Measurements from ENCODE around the gene UST.
"Not testable (repeated sequence)": the region's sequence is repeated elsewhere in the genome, so short reads cannot be mapped to it uniquely, and the experiment has no call there.

The UST gene

DNA sequence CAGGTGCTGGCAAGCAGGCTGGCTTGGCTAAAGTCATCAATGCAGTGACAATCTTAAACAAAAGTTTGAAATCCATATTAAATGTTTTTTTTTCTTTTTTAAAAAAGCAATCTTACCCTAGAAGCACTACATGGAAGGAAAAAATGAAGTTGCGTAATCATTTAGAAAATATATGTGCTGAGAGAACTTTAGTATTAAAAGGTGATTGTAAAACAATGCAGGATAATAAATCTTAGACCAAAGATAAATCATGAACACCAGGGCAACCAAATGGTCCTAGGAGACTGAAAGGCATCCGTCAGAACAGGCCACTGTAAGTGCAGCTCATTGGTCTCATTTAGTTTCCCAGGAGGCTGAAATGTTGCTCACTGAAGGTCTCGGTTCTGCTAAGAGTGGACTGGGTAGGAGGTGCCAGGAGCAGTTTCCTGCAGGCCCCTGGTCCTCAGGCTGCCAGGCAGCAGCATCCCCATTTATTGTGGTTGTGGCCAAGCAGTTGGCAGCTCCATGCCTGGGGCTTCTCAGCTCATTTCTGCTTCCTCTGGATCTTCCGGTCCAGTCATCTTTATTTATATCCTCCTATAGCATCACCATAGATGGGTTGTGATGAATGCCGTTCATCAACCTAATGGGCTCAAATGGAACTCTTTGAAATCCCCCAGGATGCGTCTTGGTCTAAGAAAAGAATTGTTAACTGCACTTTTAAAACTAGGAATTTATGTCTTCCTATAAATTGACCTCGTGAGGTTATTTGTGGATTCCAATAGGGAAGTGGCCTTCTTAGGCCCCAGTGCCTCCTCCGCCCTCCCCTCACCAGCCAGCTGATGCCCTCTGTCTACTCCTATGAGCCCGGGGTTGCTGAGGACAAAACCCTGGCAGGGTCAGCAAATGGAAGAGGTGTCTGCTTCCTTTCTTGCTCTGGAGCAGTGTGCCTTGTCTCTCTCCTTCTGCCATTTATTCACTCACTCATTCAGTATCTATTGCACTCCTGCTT, 269.0 kb downstream of the UST start:
- DNase-seq: peak; percentile 31

DNA sequence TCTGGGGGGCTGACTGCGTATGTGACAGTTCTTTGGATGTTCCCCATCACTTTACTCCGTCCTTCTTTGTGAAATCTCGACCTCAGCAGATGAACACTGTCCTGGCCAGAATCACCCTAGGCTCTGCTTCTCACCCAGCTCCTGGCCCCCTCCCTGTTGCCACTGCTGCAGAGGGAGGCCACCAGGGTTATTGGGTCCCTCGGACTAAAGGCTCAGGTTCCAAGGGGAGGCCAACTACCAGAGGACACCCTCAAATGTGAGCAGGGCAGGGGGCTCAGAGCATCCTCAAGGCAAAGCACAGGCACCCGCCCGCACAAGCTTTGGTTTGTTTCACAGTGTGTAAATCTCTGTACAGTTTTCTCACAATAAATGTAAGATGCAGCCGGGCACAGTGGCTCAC, 269.9 kb downstream of the UST start:
- DNase-seq: no peak

DNA sequence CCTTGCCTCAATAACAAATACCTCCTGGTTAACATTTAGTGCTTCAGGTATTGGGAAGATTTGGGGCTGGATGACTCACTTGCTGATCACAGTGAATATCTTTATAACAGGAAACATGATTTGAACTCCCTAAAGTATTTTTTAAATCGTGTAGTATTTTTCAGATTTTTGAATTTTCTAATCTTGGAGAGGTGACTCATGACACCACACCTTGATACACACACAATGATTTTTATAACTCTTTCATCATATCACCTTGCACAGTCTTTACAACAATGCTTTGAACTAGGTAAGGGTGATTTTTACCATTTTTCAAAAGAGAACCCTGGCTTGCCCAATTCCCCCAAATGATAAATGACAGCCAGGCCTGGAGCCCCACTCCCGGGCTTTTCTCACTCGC, 273.5 kb downstream of the UST start:
- DNase-seq: no peak

DNA sequence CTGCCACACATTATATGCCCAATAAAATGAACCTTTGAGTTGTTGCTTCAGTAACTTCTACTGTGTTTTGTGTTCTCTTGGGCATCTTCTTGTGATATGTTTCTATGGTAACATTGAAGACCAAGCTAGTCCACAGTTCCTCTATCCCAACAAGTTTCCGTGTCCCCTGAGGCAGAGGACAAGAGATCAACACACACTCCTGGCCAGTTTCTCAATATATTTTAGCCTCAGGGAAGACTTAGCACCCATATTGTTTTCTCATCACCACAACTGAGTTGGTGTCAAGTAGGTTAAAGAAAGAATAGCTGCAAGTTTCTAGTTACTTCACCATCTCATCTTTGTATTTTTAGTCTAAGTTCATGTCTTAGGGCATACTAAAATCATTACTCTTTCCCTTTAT, 277.5 kb downstream of the UST start:
- no peak for DNase-seq

DNA sequence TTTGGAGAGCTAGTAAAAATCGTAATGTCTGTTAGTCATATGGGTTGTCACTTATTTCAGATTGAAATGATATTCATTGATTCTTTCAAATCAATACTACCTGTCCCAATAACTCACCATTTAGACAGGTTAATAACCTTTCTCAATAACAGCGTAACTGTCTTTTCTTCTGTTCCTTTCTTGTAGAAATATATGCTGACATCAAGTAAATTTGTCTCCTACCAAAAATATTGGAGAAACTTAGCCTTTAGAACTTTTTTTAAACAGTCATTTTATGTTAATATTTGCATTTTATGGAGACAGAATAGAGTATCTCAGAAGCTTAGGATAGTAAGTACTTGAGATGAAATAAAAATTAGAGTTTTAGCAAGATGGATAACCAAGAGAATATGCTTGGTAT, 278.2 kb downstream of the UST start:
- DNase-seq: no peak

DNA sequence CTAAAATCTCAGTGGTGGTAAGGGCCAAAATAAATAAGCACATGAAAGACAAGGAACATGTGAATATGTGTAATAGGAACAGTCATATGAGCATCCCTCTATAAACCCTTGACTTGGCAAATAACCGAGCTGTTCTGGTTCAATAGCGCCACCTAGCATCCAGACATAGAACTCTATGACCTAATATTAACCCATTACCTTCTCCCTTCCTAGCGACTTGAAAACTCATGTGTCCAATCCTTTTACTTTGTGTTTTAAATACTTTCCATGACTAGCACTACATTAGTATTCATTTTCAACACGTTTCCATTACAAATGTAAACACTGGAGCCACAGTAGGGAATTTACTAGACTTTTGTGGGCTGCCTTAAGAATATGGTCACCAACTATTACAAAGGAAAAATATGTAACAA, 279.7 kb downstream of the UST start:
- DNase-seq: peak; percentile 94

DNA sequence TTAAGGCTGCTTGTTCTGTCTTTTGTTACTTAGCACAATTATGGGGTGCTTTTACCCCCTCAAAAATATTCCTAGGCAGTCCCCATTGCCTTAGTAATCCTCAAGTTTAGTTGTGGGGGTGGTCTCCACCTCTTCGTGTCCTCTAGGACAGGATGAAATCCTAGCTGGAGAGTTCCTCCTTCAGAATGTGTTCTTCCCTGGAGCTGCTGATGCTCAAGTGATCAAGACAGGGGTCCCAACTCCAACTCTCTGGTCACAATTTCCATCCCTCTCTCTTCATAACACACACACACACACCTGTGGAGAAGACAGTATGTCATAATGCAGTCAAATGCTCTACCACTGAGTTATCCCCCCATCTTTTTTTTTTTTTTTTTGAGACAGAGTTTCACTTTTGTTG, 280.7 kb downstream of the UST start:
- DNase-seq: no peak

DNA sequence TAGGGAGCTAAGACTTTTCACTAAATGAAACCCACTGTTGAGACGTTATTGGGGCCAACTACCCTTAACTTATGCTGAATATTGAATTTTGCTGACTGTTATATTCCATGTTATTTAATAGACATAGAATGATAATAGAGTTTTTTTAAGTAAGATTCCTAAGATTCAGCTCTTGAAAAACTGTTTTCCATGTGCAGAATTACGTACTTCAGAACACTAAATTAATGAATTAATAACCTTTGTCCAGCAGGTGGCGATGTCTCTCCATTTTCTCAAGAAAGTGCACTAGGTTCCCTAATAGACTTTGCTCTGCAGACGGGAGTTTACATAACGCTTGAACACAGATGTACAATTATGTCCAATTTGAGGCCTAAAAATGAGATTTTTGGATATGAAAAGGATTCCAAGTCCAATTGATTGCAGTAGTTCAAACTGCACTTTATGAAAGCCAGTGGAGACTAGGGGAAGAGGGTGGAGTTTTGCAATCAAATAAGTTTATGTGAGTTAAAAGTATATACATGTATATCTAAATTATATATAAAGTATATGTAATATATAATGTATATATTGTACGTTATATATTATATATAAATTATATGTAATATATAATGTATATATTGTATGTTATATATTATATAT, 282.1 kb downstream of the UST start:
- peak; percentile 87 for DNase-seq

DNA sequence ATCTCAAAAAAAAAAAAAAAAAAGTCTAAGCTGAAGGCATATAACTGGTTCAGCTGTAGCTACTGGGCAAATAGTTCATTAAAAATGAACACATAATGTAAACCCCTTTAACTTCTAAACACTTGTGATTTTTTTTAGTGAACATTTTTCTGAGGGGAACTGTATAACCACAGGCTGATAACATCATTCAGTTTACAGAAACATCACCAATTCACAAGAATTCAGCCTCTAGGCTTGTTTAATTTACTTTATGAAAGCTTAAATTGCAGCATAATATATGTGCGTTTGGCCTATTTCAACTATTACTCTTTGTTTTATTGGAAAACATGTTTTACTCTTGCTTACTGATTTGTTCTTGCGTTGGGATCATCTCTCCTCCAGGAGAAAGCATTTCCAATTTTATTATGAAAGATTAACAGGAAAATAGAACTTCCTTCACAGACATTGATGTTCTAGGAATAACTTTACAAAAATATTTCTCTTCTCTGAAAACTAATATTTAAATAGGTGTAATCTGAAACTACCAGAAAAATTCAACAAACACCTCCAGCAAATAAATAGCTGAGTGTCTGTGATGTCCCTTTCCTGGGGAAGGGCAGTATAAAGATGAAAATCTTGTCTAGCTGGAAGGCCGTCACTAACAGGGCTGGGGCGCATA, 284.5 kb downstream of the UST start:
- peak; percentile 49 for DNase-seq

DNA sequence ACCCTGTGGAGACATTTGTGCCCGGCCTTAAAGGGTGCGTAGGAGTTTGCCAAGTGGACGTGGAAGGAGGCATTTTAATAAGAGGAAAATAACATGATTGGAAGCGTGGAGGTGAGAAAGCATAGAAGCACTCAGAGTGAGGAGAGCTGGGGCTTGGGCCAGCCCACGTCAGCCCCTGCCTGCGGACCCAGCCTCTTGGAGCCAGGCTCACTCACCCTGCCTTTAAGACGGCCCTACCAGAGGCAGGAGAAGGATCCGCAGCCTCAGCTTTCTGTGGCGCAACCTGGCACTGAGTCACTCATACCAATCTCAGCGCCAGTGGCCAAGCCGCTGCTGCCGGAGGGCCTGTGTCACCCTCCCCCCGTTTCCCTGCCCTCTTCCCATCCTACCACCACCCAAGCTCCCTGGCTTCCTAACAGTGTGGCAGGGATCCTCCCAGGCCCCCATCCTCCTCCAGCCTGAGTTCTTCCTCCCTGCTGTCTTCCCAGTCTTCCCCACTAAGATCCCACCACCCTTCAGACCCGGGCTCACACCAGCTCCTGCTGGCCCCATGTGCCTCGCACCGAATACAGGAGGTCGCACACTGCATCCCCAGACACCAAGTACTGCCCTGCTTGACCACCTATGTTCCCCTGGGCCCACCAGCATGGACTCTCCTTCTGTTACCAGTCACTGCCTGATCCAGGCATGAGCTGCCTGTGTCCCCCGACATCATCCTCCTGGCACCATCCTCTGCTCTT, 285.2 kb downstream of the UST start:
- peak; percentile 98 for DNase-seq

DNA sequence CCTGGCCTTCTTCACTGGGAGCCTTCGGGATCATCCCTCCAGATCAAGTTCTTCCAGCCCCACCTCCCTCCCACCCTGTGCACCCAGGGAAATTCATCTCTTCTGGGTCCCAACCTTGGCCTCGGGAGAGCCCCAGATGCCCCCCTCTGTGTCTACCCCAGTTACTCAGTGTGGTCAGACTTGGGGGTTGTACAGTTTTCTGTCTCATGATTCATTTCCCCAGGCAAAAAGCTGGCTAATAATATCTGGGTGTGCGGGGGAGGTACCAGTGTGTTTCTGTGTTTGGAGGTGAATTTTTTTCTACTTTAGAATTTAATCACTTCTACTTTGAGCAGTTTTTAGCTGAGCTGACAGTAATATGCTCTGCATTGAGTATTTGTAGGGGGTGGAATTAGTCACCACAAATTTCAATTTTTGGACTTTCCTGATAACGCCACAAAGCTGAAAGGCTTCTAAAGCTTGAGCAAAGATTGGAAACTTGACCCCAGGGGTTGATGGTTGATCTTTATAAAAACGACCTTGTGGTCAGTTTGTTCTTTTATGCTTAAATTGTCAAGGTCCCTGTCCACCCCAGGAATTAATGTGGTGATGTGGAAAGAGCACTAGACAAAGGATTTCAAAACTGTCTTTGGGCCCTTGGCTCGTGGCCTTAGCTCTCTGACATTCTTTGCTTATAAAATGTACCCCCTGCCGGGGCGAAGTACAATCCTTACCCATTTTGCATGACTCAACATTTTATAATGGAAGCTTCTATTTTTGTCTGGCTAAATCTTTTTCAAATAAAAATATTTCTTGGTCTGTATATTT, 286.0 kb downstream of the UST start:
- DNase-seq: peak; percentile 95

DNA sequence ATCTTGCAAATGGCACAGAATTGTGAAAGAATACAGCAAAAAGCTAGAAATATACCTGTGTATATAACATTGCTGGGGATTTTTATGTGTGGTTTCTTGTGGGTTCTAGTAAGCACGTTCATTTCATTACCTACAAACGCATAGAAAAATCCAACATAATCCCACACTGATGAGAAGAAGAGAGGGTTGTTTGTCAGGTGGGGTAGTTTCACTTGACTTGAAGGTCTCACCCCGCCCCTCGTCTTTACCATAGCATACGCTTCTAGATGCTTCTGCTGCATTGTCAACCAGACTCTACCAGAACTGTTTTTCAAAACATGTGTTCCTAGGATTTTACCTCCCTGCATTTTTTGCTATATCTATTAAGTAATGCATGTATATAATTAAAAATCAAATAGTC, 286.6 kb downstream of the UST start:
- DNase-seq: no peak

DNA sequence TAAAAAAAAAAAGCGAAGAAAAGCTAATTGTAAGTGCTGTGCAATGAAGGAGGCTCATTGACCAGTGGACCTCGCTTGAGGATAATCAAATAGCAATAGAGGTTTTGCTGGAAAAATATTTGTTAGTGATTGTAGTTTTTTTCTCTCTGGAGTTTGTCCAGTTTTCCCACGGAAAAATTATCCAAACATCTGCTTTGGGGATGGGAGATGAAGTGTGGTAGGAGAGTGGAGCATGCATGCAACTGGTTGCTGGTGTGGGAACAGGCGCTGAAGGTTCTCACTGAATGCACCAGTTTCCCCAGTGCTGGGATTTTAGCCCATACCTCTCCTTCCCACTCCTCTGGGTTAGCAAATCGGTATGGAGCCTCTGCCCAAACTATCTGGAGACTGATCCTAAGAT, 288.9 kb downstream of the UST start:
- DNase-seq: no peak

DNA sequence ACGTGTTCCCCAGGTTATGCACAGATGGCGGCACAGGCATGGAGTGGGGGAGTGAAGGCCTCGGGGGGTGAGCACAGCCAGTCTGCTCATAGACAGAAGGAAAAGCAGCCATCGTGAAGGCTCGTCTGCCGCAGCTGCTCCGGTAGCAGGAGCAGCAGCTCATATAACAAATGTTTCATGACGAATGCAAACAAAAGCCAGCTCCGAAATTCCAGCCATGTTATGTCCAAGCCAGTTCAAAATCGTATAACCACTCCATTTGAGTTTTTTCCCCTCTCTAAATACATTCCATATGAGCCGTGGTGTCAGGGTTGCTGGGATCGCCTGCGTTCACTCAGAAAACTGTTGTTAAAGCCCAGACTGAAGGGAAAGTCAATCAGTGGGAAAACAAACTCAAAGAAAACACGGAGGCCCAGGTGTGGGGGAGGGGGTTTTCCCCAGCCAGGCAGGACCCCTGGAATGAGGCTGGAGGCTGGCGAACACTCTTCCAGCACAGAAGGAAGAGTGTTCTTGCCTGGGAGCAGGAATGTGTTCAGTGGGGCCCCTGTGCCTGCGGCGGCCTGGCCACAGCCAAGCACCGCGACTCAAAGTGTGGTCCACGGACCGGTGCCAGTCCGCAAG, 290.3 kb downstream of the UST start:
- DNase-seq: peak; percentile 20

DNA sequence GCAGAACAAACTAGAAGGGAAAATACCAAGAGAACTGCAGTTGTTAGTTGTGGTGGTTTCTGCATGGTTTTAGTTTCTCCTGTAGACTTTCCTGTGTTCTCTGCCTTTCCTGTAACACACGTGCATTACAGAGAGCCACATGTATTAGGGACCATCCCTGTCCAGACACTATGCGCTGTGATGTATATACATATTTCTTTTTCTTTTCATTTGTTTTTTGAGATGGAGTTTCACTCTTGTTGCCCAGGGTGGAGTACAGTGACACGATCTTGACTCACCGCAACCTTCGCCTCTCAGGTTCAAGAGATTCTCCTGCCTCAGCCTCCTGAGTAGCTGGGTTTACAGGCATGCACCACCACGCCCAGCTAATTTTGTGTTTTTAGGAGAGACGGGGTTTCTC, 292.2 kb downstream of the UST start:
- not testable (repeated sequence) for DNase-seq

DNA sequence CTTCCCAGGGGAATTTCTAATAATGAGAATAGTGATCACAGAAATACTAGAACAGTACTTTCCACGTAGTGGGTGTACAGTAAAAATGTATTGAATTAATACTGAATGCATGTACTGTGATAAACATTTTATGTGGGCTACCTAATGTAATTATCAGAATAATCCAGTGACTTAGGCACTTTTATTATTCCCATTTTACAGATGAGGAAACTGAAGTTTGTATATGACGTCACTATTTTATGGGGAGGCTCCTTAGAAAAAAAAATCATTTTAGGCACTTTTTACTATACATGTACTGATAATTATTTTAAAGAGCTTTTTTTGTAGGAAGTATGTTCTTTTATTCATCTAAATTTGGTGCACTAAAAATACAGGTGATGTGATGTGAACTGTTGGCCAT, 295.1 kb downstream of the UST start:
- DNase-seq: no peak

DNA sequence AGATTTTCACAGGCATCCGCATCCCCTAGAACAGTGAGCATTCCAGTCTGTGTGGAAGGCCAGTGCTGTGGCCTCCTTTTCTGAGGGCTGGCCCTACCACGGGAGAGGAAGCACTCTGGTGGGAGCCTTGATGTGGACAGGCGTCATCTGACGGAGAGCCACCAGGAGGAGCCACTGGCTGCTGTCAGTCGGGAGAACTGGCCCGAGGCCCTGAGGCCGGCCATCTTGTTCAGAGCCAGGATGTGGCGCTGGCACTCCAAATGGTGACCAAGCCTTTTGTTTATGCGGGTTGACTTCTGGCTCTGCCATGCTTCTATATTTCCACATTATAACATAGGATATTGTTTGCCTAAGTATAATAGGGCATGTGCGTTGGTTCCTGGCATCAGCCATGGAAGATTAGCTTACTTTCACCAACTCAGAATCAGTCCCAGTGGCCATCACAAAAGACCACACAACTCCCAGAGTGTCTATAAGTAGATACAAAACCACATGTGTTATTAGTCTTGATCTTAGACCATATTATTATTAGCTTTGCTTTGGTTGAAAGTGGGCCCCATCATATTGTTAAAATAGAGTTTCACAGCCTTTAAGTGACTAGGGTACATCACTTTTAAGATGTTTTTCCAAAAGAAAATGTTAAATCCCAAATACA, 296.8 kb downstream of the UST start:
- DNase-seq: peak; percentile 19

DNA sequence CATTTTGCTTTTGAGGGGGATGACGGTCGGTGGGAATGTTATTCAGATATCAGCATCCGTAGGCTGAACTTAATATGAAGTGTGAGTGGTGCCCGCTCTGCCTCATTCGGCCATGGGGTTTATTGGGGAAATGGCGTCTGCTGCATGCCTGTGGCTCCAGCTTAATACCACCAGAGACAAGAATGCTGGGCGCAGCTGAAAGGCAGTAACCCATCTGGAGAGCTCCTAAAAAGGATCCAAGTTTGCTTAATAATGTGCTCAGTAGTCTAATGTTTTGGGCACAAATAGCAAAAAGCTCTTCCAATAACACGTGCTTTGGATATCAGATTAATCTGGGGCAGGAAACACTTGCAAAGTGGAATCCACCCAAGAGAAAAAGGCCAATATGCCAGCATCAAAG, 297.7 kb downstream of the UST start:
- DNase-seq: no peak

DNA sequence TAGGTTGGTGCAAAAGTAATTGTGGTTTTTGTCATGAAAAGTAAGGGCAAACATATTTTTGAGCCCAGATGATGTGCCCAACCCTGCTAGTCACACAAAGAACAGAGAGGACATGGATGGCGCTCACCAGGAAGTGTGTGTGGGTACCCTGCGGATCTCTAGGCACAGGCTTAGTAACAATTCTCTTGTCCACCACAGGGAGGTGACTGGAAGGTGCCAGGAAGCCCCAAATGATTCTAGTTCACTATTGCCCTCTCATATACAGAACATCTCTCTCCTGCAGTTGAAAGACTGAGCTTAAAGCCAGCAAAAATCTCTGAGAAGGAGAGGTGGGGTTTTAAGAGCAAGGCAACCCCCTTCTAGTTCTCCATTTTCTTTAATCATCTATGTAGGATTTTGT, 298.6 kb downstream of the UST start:
- DNase-seq: no peak

DNA sequence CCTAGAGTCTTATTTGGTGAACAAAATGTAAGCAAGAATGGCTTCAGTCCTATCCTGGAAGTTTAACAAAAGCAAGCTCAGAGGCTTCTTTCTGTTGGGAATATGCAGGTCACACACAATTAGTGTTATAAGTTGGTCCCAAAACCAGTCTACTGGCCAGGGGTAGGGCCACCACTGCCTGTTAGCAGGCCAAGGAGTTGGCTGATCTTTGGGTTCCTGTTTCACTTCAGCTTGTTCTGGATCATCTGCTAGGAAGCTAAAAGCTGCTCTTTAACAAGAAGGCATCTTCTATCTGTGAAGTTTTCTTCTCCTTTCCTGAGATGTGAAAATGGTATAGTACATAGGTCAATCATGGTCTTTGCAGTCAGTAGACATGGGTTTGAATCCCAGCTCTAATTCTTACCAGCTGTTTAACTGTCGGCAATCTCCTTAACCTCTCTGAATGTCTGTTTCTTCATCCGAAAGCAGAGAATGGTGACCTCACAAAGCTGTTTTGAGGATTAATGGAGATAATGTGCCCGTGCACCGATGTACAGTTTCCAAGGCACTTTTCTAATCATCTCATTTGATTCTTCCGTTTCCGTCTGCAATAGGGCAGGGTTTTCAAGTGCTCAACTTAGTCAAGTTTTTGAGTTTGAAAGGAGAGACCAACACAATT, 299.5 kb downstream of the UST start:
- no peak for DNase-seq

DNA sequence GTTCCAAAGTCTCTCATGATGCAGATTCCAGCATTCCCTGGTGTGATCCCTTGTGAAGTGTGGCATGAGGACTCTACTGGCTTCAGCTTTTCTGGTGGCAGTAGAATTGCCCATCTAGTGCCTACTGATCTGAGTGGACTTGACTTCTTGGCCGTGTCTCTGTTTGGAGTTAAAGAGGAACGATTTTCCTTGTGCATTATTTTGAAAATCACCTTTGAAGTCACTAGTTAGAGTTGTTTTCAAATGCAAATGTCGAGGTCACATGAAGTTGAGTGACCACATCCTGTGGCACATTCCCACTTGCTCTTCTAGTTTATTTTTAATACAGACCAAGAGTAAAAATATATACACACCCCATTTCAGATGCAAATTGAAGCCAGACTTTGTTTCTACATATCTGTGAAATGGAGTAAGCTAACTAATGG, 300.0 kb downstream of the UST start:
- peak; percentile 36 for DNase-seq
